HG03439 (cell line): Measurements from ENCODE around the gene NKAIN2.
"Not testable (repeated sequence)": the region's sequence is repeated elsewhere in the genome, so short reads cannot be mapped to it uniquely, and the experiment has no call there.

Experiments
- ATAC-seq: cut with Tn5 transposase; IDR thresholded peaks from one replicate; pipeline ENCODE4 v1.9.1; 2021; ENCODE audit warnings: mild to moderate bottlenecking, moderate library complexity; ENCODE audit not compliant: unreplicated experiment

The NKAIN2 gene

DNA sequence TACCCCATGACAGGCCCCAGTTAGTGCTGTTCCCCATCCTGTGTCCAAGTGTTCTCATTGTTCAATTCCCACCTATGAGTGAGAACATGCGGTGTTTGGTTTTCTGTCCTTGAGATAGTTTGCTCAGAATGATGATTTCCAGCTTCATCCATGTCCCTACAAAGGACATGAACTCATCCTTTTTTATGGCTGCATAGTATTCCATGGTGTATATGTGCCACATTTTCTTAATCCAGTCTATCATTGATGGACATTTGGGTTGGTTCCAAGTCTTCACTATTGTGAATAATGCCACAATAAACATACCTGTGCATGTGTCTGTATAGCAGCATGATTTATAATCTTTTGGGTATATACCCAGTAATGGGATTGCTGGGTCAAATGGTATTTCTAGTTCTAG, 218.4 kb downstream of the NKAIN2 start:
- not testable (repeated sequence) for ATAC-seq

DNA sequence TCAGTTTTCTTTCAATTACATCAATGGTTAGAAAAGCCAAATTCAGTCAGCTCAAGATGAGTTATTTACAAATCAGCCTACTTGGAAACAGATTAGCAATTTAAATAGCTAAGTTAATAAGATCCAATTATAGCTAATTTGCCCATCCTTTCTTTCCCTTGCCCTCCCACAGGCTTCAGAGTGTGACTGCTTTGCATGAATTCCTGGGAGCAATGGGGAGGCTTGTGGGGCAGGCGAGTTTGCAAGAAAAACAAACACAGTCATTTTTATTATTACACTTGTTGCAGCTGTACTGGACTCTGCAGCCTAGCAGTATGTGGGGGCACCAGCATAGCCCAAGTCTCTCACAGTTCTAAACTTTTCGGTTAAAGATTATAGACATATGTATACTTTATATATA, 219.0 kb downstream of the NKAIN2 start:
- no peak for ATAC-seq

DNA sequence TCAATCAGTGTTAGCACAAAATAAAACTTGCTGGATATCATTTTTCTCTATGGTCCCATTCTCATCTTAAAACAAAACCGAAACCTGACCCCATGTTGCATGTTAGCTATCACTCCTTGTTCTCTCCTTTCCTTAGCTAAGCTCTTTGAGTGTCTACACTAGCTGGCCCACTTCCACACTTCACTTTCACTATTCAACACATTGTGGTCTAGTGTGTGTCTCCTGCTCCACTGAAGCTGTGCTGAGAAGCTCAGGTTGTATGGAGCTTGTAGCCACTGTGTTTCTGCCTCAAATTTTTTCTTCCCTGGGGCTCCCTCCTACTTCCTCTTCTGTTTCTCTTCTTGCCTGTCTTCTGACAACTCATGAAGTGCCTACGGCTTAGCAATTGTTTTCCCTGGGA, 223.0 kb downstream of the NKAIN2 start:
- no peak for ATAC-seq

DNA sequence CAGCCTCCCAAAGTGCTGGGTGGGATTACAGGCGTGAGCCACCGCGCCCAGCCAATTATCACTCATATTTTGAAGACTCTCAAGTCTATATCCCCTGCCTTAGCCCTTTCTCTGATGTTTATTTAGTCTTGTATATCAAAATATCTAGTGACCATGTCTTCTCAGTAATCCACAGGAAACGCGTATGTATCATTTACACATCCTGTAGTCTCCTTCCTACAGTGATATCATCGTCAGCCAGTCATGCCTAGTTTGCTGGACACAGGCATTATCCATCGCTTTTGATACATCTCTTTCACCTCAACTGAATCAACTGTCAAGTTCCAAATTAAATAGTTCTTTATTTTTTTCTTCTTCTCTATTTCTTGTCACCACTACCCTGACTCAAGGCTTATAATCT, 223.7 kb downstream of the NKAIN2 start:
- ATAC-seq = no peak

DNA sequence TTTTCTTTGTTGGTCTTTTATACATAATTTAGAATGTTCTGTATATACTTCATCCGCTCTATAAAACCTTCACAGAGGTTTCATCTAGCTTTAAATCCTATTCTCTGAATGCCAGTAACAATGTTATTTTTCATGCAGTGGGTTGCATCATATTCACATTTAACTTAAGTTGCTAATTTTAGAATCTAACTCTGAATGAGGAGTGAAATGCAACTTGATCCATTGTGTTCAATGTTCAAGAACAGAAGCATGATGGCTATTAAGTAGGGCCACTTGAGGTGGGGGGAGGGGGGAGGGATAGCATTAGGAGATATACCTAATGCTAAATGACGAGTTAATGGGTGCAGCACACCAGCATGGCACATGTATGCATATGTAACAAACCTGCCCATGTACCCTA, 224.5 kb downstream of the NKAIN2 start:
- ATAC-seq = no peak

DNA sequence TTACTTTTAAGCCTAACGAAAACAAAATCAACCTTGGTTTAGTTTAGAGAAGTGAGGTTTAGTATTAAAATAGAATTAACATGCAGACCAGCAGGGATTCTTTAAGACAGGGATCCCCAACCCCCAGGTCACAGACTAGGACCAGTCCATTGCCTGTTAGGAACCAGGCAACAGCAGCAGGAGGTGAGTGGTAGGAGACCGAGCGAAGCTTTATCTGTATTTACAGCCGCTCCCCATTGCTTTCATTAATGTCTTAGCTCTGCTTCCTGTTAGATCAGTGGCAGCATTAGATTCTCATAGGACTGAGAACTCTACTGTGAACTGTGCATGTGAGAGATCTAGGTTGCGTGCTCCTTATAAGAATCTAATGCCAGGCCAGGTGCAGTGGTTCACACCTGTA, 225.9 kb downstream of the NKAIN2 start:
- ATAC-seq = no peak

DNA sequence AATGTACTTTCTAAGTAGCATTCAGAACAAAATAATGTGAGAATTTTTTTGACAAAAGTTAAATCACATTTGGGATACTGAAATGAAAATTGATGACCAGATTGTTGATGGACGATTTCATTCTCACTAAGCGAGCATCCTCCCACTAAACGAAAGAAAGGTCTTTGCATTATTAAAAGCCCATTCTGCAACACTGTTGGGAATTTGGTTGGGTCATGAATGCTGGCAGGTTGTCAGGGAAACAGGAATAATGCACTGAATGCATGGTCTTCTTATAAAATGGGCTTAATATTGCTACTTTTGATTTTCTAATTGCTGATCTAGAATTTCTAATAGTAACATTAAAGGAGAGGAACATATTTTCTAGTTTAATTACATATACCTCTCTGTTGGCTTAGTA, 229.8 kb downstream of the NKAIN2 start:
- ATAC-seq = no peak

DNA sequence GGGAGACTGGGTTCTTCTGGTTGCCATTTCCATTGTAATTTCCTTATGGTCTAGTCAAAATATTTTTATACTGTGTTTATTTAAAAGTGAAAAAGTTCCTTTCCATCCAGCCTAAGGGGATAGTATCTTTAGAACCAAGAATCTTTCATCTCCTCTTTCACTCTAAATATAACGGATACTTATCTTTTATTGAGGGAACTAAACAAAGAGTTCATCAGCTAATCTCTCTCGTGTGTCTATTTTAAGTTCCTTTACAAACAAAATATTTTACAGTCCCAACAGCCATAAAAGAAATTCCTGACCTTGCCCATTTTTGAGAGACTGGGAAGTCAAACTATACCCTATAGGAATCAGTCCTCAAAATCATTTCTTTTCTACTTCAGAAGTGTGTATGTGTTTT, 232.7 kb downstream of the NKAIN2 start:
- no peak for ATAC-seq

DNA sequence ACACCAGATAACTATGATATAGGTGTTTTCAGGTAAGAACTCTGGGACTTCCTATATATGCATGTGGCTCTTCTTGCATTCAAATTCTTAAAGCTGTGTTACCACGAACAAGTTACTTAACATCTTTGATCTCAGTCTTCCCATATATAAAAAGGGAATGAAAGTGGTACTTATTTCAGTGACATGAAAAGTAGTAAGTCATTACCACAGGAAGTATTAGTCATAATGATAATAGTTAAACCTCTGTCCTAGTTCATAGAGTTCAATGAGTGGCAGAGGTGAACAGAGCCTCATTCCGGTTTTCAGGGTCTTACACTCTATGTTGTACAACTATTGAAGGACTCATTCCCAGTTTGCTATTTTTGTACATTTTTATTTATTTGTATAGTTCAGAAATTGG, 237.0 kb downstream of the NKAIN2 start:
- peak; percentile 88 for ATAC-seq

DNA sequence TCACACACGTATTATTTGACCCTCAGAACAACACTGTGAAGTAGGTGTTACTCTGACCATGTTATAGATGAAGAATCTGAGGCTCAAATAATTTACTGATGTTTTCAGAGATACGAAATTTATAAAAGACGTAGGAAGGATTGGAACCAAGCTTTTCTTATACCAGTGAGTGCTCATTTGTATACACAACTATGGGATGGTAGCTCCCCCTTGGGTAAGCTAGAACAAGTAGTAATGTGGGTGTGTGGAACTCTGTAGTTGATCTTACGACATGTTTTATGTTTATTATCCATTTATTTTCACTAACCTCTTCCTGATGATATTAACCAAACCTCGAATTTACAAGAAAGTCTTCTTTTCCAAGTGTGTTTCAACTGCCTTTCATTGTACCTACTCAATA, 248.5 kb downstream of the NKAIN2 start:
- no peak for ATAC-seq

DNA sequence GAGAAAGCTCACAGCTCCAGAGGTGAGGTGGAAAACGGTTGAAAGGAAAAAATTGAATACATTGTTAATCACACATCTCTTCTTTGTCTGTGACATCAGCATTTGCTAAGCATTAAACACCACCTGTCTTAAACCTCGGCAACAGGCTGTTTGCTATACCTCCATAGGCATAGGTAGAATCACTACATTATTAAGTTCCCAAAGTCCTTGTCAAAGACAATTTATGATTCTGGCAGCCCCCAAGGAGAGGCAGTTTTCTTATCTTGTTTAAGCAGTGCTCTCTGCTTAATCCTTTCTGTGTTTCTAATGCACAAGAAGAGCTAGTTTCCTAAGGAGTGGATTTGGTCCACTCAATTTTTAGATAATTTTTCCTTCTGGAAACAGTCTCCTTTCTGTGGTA, 249.7 kb downstream of the NKAIN2 start:
- no peak for ATAC-seq

DNA sequence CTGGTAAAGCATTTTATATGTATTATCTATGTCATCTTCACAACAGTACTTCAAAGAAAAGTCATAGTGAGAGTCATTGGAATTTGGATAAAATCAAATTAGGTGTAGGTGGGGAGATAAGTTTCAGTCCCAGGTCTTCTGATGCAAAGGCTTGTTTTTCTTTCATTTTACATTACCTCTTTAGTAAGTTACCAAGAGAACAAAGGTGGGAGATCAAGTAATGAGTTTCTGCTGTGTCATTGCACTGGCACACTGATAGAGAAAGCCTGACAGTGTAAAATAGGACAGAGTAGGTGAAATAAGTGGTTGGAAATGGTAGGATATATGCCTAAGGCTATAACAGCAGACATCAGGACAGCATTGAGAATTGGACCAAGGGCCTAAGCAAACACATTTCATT, 250.4 kb downstream of the NKAIN2 start:
- peak; percentile 67 for ATAC-seq

DNA sequence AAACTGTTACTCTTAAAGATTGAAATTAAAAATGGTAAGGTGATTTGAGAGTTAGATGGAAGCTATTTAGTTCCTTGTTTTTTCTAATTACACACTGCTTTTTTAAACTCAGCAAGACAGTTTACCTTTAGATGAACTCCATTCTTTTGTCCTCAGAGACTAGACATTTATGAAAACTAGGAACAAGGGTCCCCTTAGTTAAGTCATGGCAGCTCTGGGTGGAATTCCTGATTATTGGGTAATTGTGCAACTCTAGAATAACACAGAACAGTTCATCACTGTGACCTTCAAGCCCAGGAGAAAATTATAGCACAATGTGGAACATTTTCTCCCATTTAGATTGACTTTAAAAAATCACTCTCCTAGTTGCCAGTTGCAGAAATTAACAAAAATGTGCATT, 251.7 kb downstream of the NKAIN2 start:
- ATAC-seq = no peak

DNA sequence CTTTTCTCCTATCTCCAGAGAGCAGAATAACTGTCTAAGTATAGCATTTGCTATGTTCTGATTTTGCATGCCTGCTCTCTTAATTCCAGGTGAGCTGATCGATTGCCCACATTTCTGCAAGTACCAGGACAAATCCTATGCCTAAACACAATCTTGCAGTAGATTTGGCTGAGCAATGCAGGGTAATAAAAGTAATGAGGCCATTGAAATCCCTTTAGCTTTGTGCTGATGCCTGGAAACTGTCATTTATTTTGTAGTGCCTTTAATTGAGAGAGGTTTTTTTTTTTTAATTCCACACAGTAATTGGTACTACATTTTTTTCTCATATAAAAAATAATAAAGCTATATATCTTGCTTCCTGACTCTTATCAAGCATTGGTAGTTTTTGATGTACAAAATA, 252.3 kb downstream of the NKAIN2 start:
- ATAC-seq = no peak

DNA sequence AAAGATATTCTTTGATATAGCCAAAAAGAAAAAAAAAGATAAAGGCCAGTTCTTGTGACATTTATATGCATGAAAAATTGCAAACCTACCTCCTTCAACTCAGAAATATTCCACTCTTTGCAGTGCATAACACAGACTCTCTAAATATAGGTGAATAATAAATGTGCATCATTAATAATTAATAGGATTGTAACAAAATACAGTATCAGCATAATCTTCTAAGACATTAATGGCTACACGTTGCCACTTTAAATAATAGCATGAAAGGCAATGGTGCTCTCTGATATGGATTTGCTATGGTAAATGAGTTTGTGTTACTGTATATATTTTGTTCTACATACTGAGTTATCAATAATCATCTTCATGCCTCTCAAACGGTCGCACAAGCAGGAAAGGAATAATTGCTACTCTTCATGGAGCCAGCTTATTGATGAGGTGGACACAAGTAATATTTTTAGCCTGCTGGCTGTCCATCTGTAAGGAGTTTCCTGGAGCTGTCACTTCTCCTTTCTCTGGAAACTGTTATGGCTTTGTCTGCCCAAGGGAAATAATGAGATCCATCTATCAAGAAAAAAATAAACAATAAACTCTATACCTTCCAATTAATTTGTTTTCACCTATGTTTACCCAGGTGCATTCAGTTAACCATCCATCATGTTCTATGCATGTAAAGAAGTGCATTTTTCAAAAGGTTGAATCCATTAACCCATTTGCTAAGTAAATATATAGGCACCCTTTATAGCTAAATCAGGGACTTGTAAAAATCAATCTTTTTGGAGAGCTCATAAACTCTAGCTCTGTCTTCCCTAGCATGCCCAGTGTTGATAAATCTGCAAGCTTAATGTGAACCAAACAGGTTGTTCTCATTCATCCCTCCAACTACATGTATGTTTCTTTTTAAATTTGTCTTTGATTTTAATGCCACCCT, 253.0 kb downstream of the NKAIN2 start:
- ATAC-seq = no peak

DNA sequence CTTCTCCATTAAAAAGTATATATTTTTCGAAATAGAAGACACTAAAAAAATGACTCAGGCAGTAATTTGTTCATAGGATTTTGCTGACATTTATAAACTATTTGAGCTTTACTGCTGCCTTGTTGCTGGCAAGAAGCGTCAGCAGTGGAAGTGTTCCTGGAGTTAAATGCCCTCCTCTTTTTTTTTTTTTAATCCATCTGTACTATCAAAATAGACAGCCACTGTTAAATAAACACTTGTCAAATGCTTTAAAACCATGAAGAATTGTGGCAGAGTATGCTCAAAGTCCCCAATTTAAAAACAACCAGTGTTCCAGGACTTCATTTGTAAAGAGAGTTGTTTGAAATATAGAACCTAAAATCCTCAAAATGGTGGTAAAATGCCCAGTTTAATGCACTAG, 253.8 kb downstream of the NKAIN2 start:
- ATAC-seq = no peak

DNA sequence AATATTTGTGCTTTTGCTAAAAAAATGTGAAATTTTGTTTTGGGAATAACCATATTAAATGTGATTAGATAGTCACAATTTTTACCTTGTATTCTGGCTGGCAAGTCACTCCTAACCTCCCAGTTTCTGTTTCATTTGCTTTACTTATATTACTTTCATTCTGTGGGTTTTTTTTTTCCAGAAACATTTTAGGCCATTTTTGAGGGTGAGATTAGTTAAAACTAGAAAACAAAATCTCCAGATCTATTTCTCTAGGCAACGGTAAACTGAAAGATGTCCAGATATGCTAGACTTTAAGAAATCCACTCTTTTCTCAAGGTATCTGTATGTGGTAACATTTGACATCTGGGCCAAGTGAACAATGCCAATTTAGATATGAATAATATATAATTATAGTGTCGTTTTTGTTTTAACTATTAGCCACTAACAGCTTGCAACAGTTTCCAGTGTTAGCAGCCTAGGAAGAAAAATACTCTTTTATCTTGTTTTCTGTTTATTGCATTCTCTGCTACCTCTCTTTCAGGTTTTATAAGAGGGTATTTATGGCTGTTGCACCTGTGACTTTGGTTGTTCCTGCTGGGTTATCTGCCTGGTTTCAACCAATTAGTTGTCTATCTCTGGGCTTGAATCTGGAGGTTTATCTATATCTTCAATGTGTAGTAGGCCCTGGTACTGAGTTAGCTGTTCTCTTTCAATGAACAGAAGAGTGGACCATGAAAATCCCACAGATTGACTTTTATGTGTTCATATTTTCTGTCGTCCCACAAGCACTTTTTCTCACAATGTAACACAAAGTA, 260.9 kb downstream of the NKAIN2 start:
- peak; percentile 63 for ATAC-seq

DNA sequence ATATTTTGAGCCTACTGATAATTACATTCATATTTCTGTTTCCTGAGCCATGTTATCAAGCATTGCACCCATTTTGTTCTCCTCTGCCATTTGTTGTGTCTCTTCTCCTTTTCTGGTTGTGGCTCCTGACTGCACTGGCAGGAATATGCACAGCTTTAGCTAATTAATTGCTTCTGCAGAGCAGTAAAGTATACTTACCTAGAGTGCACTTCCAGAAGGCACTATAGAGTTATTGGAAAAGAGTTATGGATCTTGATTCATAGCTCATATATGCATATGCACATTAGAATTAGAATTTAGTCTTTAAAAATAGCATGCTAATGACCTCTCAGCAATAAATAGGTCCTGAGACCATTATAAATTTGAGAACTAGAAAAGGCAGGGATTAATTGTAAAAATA, 262.6 kb downstream of the NKAIN2 start:
- ATAC-seq = no peak

DNA sequence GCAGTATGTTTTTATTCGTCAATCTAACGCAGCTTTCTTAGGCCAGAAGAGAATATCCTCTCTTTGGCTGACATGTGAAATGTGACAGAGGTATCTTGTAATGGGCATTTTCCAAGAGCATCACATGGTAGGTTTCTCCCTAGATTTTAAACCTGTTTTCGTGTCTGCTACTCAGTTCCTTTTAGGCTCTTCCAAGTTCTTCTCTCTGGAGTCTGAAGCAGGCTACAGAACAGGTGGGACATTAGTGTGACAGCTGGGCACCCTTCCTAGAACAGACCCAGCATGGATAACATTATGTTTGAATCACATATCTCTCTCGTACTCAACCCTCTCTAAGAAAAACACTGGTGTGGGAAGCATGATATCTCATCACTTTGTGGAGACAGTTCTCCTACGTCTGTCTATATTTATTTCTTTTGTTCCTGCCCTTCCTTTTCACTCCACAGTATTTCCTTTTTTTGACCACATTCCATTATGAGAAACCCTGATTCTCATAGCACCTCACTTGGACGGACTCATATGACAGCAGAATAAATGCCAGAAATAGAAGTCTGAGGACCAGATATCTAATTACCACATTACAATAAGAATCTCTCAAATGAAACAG, 263.4 kb downstream of the NKAIN2 start:
- ATAC-seq = no peak

DNA sequence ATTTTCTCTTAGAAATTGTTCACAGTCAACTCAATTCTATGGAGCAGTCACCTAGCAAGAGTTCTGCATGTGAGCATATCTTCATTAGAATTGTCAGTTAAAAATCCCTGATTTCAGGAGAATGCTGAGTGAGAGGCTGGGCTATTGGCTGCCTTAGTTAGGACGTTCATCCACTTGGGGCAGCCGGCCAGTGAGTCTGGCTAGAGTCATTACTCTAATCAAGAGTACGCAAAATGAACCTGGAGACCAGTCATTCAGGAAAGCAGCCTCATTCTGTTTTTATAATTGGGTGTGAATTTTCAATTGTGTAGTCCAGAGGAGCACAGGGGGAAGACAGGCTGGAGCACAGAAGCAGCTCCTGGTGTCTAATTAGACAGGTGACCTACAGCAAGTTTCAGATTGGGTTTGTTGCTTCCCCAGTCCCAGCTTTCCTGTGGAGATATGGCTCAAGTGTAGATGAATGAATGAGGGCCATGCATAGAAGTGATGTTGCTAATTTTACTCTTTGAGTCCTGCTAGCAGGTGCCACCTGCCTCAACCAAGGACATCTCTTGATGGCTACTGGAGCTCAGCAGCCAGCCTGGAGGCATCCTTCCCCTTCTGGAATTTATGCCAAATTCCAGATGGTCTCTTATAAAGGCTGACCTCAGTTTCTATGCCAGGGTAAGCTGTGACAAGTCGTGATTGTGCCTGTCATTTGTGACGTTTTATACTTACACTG, 265.7 kb downstream of the NKAIN2 start:
- ATAC-seq = no peak

DNA sequence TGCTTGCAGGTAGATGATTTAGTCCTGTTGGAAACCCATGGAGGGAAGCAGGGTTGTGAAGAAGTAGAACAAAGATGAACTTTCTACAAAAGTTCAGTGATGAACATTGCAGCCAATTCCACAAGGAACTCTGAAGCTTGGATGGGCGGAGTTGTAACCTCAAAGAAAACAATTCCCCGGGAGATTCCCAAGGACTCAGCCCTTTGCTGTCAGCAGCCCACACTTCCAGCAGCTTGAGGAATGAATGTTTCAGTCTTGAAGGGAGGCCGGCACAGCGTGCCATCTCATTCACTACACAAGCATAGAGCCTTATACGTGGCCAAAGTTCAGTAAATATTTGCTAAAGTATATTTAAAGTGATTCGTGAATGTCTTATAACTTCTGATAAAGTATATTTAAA, 269.4 kb downstream of the NKAIN2 start:
- no peak for ATAC-seq
